Measurements from ENCODE around the gene OSBPL8. TPM values are rescaled to one million over a fixed set of nuclear protein-coding genes. Genes with fewer than 3 reads are reported as not detected.

Gene OSBPL8
- total RNA-seq, 1 donor from 2014 or later: 119 TPM

DNA sequence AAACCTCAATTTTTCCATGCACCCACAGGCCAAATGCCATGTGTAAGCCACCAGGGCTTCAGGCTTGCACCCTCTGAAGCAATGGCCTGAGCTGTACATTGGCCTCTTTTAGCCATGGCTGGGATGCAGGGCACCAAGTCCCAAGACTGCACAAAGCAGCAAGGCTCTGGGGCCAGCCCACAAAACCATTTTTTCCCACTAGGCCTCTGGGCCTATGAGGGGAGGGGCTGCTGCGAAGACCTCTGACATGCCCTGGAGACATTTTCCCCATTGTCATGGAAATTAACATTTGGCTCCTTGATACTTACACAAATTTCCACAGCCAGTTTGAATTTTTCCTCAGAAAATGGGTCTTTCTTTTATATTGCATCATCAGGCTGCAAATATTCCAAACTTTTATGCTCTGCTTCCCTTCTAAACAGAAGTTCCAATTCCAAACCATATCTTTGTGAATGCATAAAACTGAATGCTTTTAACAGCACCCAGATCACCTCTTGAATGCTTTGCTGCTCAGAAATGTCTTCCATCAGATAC, 14.3 kb upstream of the OSBPL8 start:
- FAIRE-seq (no peak), DNase-seq (ENCODE audit: low read depth) (no peak)
- no peaks in the 10 kb centered on the region for H3K27me3 Mint-ChIP-seq (ENCODE audit: low read depth, unreplicated experiment)
- Histone ChIP-seq H4K20me1 (ENCODE audit: insufficient read depth, low read length) (no peaks in the 10 kb centered on the region), H3K27ac (ENCODE audit: low read depth, low read length) (no peak overlapping the region), H3K9ac (ENCODE audit: low read length) (no peak overlapping the region), H3K4me2 (ENCODE audit: low read length) (no peak overlapping the region), H3K27me3 (ENCODE audit: insufficient read depth, low read length) (no peaks in the 10 kb centered on the region), H3K4me1 (ENCODE audit: insufficient read depth, low read length) (no peaks in the 10 kb centered on the region), H3K9me3 (ENCODE audit: insufficient read depth, low read depth, low read length) (no peaks in the 10 kb centered on the region), H3K79me2 (ENCODE audit: insufficient read depth, low read length) (no peaks in the 10 kb centered on the region), H3K36me3 (ENCODE audit: insufficient read depth, low read length) (no peaks in the 10 kb centered on the region), H2AFZ (ENCODE audit: low read depth, low read length) (no peak overlapping the region), H3K4me3 (ENCODE audit: insufficient read depth, low read depth, low read length) (no peak overlapping the region)
- no peak overlapping the region for H3K27ac Mint-ChIP-seq (ENCODE audit: unreplicated experiment)
- H3K9me3 Mint-ChIP-seq (ENCODE audit: unreplicated experiment): peaks cover 4% of the 10 kb centered on the region
- no peak overlapping the region for H3K4me3 Mint-ChIP-seq (ENCODE audit: unreplicated experiment)
- H3K36me3 Mint-ChIP-seq (ENCODE audit: low read depth, unreplicated experiment): no peaks in the 10 kb centered on the region
- TF ChIP-seq EZH2 (IDR thresholded peaks at IDR 0.05; ENCODE audit: insufficient read depth, low read length) (no peak), CTCF (IDR thresholded peaks at IDR 0.05; ENCODE audit: insufficient read depth, low read depth, low read length) (no peak)
- no peaks in the 10 kb centered on the region for H3K4me1 Mint-ChIP-seq (ENCODE audit: low read depth, unreplicated experiment)

- no peak overlapping the region for H3K4me3 ChIP-seq (ENCODE audit: insufficient read depth, low read depth, low read length)
- Mint-ChIP-seq H3K36me3 (ENCODE audit: low read depth, unreplicated experiment) (no peaks in the 10 kb centered on the region), H3K27ac (ENCODE audit: unreplicated experiment) (no peak overlapping the region), H3K9me3 (ENCODE audit: unreplicated experiment) (peaks cover 4% of the 10 kb centered on the region), H3K4me3 (ENCODE audit: unreplicated experiment) (no peak overlapping the region), H3K4me1 (ENCODE audit: low read depth, unreplicated experiment) (no peaks in the 10 kb centered on the region), H3K27me3 (ENCODE audit: low read depth, unreplicated experiment) (no peaks in the 10 kb centered on the region)
- no peak overlapping the region for H3K9ac ChIP-seq (ENCODE audit: low read length)
- no peaks in the 10 kb centered on the region for H3K4me1 ChIP-seq (ENCODE audit: insufficient read depth, low read length)
- H3K9me3 ChIP-seq (ENCODE audit: insufficient read depth, low read depth, low read length): no peaks in the 10 kb centered on the region
- H3K79me2 ChIP-seq (ENCODE audit: insufficient read depth, low read length): no peaks in the 10 kb centered on the region
- no peak for FAIRE-seq
- TF ChIP-seq EZH2 (IDR thresholded peaks at IDR 0.05; ENCODE audit: insufficient read depth, low read length) (no peak), CTCF (IDR thresholded peaks at IDR 0.05; ENCODE audit: insufficient read depth, low read depth, low read length) (no peak)
- H3K4me2 ChIP-seq (ENCODE audit: low read length): no peak overlapping the region
- no peak overlapping the region for H3K27ac ChIP-seq (ENCODE audit: low read depth, low read length)
- peak; percentile 24 for DNase-seq (ENCODE audit: low read depth)
- H2AFZ ChIP-seq (ENCODE audit: low read depth, low read length): no peak overlapping the region
- H3K27me3 ChIP-seq (ENCODE audit: insufficient read depth, low read length): no peaks in the 10 kb centered on the region
- no peaks in the 10 kb centered on the region for H4K20me1 ChIP-seq (ENCODE audit: insufficient read depth, low read length)
- no peaks in the 10 kb centered on the region for H3K36me3 ChIP-seq (ENCODE audit: insufficient read depth, low read length)
Observed at GRCh38 chr12:76571256-76571655, 11.7 kb upstream of the OSBPL8 start.

GRCh38 chr12:76569685-76570604, 10.4 kb upstream of the OSBPL8 start:
- Mint-ChIP-seq H3K36me3 (ENCODE audit: low read depth, unreplicated experiment) (no peaks in the 10 kb centered on the region), H3K4me1 (ENCODE audit: low read depth, unreplicated experiment) (no peaks in the 10 kb centered on the region)

More at GRCh38 chr12:76569685-76570604, 10.4 kb upstream of the OSBPL8 start:
- Histone ChIP-seq H3K9me3 (ENCODE audit: insufficient read depth, low read depth, low read length) (no peaks in the 10 kb centered on the region), H3K36me3 (ENCODE audit: insufficient read depth, low read length) (no peaks in the 10 kb centered on the region), H3K4me3 (ENCODE audit: insufficient read depth, low read depth, low read length) (no peak overlapping the region), H3K9ac (ENCODE audit: low read length) (no peak overlapping the region), H3K4me2 (ENCODE audit: low read length) (no peak overlapping the region), H4K20me1 (ENCODE audit: insufficient read depth, low read length) (no peaks in the 10 kb centered on the region), H3K4me1 (ENCODE audit: insufficient read depth, low read length) (no peaks in the 10 kb centered on the region), H3K27me3 (ENCODE audit: insufficient read depth, low read length) (no peaks in the 10 kb centered on the region), H3K27ac (ENCODE audit: low read depth, low read length) (no peak overlapping the region), H3K79me2 (ENCODE audit: insufficient read depth, low read length) (no peaks in the 10 kb centered on the region), H2AFZ (ENCODE audit: low read depth, low read length) (no peak overlapping the region)
- no peak overlapping the region for H3K27ac Mint-ChIP-seq (ENCODE audit: unreplicated experiment)
- no peak overlapping the region for H3K4me3 Mint-ChIP-seq (ENCODE audit: unreplicated experiment)
- H3K9me3 Mint-ChIP-seq (ENCODE audit: unreplicated experiment): peaks cover 4% of the 10 kb centered on the region
- H3K27me3 Mint-ChIP-seq (ENCODE audit: low read depth, unreplicated experiment): no peaks in the 10 kb centered on the region
- no peak for TF ChIP-seq CTCF (IDR thresholded peaks at IDR 0.05; ENCODE audit: insufficient read depth, low read depth, low read length)
- no peak for TF ChIP-seq EZH2 (IDR thresholded peaks at IDR 0.05; ENCODE audit: insufficient read depth, low read length)
- DNase-seq (ENCODE audit: low read depth) (no peak), FAIRE-seq (no peak)

Measured in astrocyte (in vitro differentiated cells and primary cell).